ENCODE results near the gene SAMD9L. TPM values are rescaled to one million over a fixed set of nuclear protein-coding genes. Genes with fewer than 3 reads are reported as not detected.

Gene SAMD9L
- total and polyA plus RNA-seq, 7 donors, result 0.76 to 3.6 (median 1.9) TPM

DNA sequence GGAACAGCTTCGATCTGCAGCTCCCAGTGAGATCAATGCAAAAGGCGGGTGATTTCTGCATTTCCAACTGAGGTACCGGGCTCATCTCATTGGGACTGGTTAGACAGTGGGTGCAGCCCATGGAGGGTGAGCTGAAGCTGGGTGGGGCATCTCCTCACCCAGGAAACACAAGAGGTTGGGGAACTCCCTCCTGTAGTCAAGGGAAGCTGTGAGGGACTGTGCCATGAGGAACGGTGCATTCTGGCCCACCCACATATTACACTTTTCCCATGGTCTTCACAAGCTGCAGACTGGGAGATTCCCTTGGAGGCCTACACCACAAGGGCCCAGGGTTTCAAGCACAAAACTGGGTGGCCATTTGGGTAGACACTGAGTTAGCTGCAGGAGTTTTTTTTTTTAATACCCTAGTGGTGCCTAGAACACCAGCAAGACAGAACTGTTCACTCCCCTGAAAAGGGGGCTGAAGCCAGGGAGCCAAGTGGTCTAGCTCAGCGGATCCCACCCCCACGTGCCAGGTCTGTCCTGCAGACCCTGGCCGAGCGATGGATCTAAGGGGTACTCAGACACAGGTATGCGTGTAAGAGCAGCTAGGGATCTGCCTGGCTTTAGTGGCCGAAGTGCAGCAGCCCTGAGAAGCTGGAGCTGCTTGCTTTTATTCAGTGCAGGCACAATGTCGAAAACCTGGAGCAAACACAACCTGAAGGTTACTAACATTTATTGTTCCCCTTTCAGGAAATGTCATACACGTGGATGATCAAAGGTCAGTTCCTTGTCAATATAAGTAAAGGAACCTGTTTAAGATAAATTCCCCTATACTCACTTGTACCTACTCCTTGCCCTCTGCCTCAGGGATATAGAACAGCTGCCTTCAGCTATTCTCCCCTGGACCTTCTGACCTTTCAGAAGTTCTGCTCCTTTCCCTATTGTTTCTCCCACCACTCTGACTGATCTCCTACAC lies 27.3 kb downstream of the SAMD9L start:
- DNase-seq (no peak), ATAC-seq (no peak)
- Histone ChIP-seq H3K36me3 (ENCODE audit: insufficient read depth in 1 of 2, low read depth in 1 of 2) (no peaks in the 10 kb centered on the region), H3K4me1 (no peaks in the 10 kb centered on the region), H3K9me3 (no peaks in the 10 kb centered on the region), H3K27ac (no peak overlapping the region), H3K4me3 (no peak overlapping the region), H3K27me3 (ENCODE audit: insufficient read depth in 3 of 3, low read length in 2 of 3) (no peaks in the 10 kb centered on the region)
- TF ChIP-seq, protein P1, sequence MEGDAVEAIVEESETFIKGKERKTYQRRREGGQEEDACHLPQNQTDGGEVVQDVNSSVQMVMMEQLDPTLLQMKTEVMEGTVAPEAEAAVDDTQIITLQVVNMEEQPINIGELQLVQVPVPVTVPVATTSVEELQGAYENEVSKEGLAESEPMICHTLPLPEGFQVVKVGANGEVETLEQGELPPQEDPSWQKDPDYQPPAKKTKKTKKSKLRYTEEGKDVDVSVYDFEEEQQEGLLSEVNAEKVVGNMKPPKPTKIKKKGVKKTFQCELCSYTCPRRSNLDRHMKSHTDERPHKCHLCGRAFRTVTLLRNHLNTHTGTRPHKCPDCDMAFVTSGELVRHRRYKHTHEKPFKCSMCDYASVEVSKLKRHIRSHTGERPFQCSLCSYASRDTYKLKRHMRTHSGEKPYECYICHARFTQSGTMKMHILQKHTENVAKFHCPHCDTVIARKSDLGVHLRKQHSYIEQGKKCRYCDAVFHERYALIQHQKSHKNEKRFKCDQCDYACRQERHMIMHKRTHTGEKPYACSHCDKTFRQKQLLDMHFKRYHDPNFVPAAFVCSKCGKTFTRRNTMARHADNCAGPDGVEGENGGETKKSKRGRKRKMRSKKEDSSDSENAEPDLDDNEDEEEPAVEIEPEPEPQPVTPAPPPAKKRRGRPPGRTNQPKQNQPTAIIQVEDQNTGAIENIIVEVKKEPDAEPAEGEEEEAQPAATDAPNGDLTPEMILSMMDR (IDR thresholded peaks at IDR 0.05), result no peak
- 92 to 93% (median 93%) methylated on average over 12 of the region's 12 CpGs for WGBS, 3 donors
- intact Hi-C loops (cut with DNase I), result no loop called here

DNA sequence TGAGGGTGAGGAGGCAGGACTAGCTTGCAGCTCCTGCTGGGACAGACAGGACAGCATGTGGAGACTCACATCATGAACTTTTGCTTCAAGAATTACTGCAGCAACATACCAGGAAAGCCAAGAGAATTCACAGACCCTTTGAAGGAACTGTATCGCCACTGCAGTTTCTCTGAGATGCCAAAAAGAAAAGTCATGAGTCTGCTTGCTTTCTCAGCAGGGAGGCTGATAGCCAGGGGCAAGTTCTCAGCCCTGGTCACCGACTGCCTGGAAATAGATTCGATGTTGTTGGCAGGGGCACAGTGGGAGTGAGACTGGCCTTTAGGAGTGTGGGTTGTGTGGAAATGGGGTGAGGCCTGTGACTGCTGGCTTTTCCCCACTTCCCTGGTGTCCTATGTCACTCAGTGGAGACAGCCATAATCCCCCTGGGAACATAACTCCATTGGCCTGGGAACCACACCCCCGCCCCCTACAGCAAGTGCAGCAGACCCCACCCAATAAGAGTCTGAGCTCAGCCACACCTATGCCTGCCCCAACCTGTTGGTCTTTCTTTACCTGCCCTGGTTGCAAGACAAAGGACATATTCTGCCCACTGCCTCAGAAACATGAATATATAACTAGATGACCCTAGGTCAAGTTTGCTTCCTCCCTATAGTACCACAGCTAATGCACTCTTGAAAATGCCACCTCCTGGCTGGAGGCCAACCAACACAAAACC lies 28.8 kb downstream of the SAMD9L start:
- 70 to 87% (median 79%) methylated on average over 4 of the region's 4 CpGs for WGBS, 3 donors
- no peaks in the 10 kb centered on the region for H3K4me1 ChIP-seq
- H3K36me3 ChIP-seq (ENCODE audit: insufficient read depth in 1 of 2, low read depth in 1 of 2), result no peaks in the 10 kb centered on the region
- DNase-seq (no peak), ATAC-seq (no peak)
- no peak overlapping the region for H3K27ac ChIP-seq
- no peaks in the 10 kb centered on the region for H3K27me3 ChIP-seq (ENCODE audit: insufficient read depth in 3 of 3, low read length in 2 of 3)
- H3K9me3 ChIP-seq, result peaks cover 3% of the 10 kb centered on the region
- intact Hi-C loops (cut with DNase I), result no loop called here
- TF ChIP-seq, protein P1 (IDR thresholded peaks at IDR 0.05), result no peak
- no peak overlapping the region for H3K4me3 ChIP-seq

DNA sequence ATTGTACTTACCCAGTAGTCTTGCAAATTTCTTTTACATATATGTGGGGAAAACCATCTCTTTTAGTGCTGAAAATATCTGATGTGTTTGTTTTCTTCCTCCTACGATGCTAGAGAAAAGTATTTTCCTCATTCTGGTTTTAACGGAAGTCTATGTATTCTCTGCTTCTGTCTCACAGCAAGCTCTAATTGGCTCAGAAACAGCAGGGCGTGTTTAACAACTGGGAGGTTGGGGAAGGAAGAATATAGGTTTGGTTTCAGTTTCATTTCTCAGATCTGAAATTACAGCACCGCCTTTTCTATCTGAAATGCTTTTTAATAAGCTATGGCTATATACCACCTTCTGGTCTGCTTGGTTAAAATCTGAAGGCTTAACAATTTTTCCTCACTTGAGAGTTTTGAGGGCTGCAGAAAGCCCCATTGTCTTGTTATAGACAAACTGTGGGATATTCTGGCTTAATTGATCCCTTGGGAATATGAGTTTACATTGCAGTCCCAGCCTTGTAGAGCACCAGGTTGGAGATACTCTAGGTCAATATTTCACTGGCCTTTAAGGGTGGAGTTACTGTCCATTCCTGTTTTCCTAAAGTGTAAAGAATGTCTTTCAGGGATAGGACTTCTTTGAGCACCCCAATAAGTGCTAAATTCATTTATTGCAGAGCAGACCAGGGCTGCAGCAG lies 30.2 kb downstream of the SAMD9L start, which contains the start of gene SAMD9:
Gene SAMD9 (minus strand): TSS at position 128 of the 679 bp plus-strand sequence. CDS start 11,882 bp downstream, outside the sequence.
- DNase-seq (no peak), ATAC-seq (peak in 3 of 4 donors; percentile 49 to 75 (median 58))
- H3K9me3 ChIP-seq, result peaks cover 3% of the 10 kb centered on the region
- H3K4me1 ChIP-seq, result no peaks in the 10 kb centered on the region
- TF ChIP-seq, protein P1 (IDR thresholded peaks at IDR 0.05), result no peak
- intact Hi-C loops (cut with DNase I), result no loop called here
- H3K27me3 ChIP-seq (ENCODE audit: insufficient read depth in 3 of 3, low read length in 2 of 3), result no peaks in the 10 kb centered on the region
- WGBS, 3 donors, result 2 to 3% (median 2%) methylated on average over 4 of the region's 4 CpGs
- H3K27ac ChIP-seq, result no peak within 1 kb of the TSS
- peak within 1 kb of the TSS; percentile 64 for H3K4me3 ChIP-seq
- H3K36me3 ChIP-seq (ENCODE audit: insufficient read depth in 1 of 2, low read depth in 1 of 2), result no peaks in the 10 kb centered on the region

DNA sequence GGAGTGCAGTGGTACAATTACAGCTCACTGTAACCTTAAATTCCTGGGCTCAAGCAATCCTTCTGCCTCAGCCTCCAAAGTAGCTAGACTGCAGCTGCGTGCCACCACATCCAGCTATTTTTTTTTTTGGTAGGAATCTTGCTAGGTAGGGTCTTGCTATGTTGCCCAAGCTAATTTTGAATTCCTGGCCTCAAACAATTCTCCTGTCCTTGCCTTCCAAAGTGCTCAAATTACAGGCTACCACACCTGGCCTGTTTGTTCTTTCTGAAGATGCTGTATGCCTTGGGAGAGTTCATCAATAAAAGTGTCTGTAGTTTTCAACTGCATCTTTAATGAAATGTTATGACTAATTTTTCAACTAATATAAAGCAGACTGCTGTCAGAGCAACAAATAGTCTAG lies 30.9 kb downstream of the SAMD9L start:
- intact Hi-C loops (cut with DNase I), result no loop called here

More for the DNA sequence above, 30.9 kb downstream of the SAMD9L start:
- TF ChIP-seq, protein P1 (IDR thresholded peaks at IDR 0.05), result no peak
- ATAC-seq (no peak), DNase-seq (no peak)
- Histone ChIP-seq H3K4me1 (no peaks in the 10 kb centered on the region), H3K27ac (no peak overlapping the region), H3K27me3 (ENCODE audit: insufficient read depth in 3 of 3, low read length in 2 of 3) (no peaks in the 10 kb centered on the region), H3K9me3 (peaks cover 3% of the 10 kb centered on the region), H3K4me3 (peak overlapping the region; percentile 64), H3K36me3 (ENCODE audit: insufficient read depth in 1 of 2, low read depth in 1 of 2) (no peaks in the 10 kb centered on the region)
- 17 to 41% (median 19%) methylated on average over 1 of the region's 1 CpG for WGBS, 3 donors
